SK-N-SH treated with all-trans-retinoic acid at 6 μM for 48 hours (cell line): ENCODE data around the gene BCL10.

Source experiments
- ARNTL ChIP-seq: fragments of 450-650 bp; formaldehyde crosslinking; IDR thresholded peaks from 2 replicates; pipeline ENCODE4 v1.5.0; 2020; ENCODE audit warnings: low read depth, mild to moderate bottlenecking, moderate library complexity, borderline replicate concordance
- BACH2 ChIP-seq: fragments of 250-450 bp; sonication (Bioruptor Pico); IDR thresholded peaks from 2 replicates; pipeline ENCODE4 v1.9.0; 2021; ENCODE audit warnings: mild to moderate bottlenecking, borderline replicate concordance
- ESRRG ChIP-seq: fragments of 250-450 bp; sonication (Bioruptor Pico); IDR thresholded peaks from 2 replicates; pipeline ENCODE4 v1.6.1; 2021; ENCODE audit warnings: mild to moderate bottlenecking
- TCF4 ChIP-seq: fragments of 250-450 bp; sonication (Bioruptor Pico); IDR thresholded peaks from 2 replicates; pipeline ENCODE4 v1.8.0; 2021; ENCODE audit warnings: mild to moderate bottlenecking, moderate library complexity, borderline replicate concordance
- ZNF565 ChIP-seq: fragments of 450-650 bp; formaldehyde crosslinking; conservative IDR thresholded peaks from 2 replicates; pipeline ENCODE4 v1.5.0; 2020; ENCODE audit warnings: low read depth, mild to moderate bottlenecking, moderate library complexity
- TF ChIP-seq, protein P1 (sequence below): fragments of 250-450 bp; sonication (Bioruptor Pico); IDR thresholded peaks from 2 replicates; pipeline ENCODE4 v1.5.0; 2020; ENCODE audit warnings: mild to moderate bottlenecking, moderate library complexity
- TF ChIP-seq, protein P2 (sequence below): fragments of 250-450 bp; sonication (Bioruptor Pico); IDR thresholded peaks from 2 replicates; pipeline ENCODE4 v1.8.0; 2020; ENCODE audit warnings: mild to moderate bottlenecking, moderate library complexity, borderline replicate concordance

DNA sequence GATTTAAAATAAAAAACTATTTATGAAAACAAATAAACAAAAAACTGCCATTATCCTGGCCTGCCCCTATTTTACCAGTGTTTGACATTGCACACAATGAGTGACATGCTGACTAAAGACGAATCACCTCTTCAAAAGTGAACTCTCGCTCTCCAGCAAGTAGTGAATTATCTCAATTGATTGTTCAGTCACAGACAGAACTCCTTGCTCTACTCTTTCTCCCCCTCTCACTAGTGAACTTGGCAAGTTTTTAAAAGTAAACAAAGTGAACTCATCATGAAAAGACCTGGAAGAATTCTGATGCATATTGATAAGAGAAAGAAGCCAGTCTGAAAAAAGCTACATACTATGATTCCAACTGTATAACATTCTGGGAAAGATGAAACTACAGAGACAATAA, 12.3 kb downstream of the BCL10 start:
- TF ChIP-seq, protein P1, sequence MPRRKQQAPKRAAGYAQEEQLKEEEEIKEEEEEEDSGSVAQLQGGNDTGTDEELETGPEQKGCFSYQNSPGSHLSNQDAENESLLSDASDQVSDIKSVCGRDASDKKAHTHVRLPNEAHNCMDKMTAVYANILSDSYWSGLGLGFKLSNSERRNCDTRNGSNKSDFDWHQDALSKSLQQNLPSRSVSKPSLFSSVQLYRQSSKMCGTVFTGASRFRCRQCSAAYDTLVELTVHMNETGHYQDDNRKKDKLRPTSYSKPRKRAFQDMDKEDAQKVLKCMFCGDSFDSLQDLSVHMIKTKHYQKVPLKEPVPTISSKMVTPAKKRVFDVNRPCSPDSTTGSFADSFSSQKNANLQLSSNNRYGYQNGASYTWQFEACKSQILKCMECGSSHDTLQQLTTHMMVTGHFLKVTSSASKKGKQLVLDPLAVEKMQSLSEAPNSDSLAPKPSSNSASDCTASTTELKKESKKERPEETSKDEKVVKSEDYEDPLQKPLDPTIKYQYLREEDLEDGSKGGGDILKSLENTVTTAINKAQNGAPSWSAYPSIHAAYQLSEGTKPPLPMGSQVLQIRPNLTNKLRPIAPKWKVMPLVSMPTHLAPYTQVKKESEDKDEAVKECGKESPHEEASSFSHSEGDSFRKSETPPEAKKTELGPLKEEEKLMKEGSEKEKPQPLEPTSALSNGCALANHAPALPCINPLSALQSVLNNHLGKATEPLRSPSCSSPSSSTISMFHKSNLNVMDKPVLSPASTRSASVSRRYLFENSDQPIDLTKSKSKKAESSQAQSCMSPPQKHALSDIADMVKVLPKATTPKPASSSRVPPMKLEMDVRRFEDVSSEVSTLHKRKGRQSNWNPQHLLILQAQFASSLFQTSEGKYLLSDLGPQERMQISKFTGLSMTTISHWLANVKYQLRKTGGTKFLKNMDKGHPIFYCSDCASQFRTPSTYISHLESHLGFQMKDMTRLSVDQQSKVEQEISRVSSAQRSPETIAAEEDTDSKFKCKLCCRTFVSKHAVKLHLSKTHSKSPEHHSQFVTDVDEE (CRISPR knock-in tag), result no peak
- TF ChIP-seq ESRRG (CRISPR knock-in tag) (no peak), ARNTL (CRISPR knock-in tag) (no peak), ZNF565 (CRISPR knock-in tag) (no peak), BACH2 (CRISPR knock-in tag) (no peak), TCF4 (no peak)
- TF ChIP-seq, protein P2, sequence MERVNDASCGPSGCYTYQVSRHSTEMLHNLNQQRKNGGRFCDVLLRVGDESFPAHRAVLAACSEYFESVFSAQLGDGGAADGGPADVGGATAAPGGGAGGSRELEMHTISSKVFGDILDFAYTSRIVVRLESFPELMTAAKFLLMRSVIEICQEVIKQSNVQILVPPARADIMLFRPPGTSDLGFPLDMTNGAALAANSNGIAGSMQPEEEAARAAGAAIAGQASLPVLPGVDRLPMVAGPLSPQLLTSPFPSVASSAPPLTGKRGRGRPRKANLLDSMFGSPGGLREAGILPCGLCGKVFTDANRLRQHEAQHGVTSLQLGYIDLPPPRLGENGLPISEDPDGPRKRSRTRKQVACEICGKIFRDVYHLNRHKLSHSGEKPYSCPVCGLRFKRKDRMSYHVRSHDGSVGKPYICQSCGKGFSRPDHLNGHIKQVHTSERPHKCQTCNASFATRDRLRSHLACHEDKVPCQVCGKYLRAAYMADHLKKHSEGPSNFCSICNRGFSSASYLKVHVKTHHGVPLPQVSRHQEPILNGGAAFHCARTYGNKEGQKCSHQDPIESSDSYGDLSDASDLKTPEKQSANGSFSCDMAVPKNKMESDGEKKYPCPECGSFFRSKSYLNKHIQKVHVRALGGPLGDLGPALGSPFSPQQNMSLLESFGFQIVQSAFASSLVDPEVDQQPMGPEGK (CRISPR knock-in tag), result no peak
